ENCODE results near the gene TFB2M. TPM values are rescaled to one million over a fixed set of nuclear protein-coding genes. Genes with fewer than 3 reads are reported as not detected.

Gene TFB2M, protein sequence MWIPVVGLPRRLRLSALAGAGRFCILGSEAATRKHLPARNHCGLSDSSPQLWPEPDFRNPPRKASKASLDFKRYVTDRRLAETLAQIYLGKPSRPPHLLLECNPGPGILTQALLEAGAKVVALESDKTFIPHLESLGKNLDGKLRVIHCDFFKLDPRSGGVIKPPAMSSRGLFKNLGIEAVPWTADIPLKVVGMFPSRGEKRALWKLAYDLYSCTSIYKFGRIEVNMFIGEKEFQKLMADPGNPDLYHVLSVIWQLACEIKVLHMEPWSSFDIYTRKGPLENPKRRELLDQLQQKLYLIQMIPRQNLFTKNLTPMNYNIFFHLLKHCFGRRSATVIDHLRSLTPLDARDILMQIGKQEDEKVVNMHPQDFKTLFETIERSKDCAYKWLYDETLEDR
- 20.4 and 24.7 TPM in 2 replicates for total RNA-seq

GRCh38 chr1:246566128-246566812 lies at the start of gene TFB2M, which contains the start of gene CNST:
Gene TFB2M (minus strand): TSS chr1:246566261. CDS start chr1:246566138, 123 bp downstream.
Gene CNST (plus strand): TSS chr1:246566456. CDS start chr1:246591563, 25,107 bp downstream.

GRCh38 chr1:246506674-246507481 lies 59.2 kb downstream of the TFB2M start, which contains the start of gene SMYD3:
Gene SMYD3 (minus strand): TSS chr1:246507279.

Other genes starting within 250 kb of the TFB2M start
- 24.8 and 31.5 TPM in 2 replicates for gene SMYD3, start 59.0 kb downstream of the TFB2M start, total RNA-seq
- gene CNST, start 195 bp upstream of the TFB2M start, total RNA-seq: 11.7 and 16.4 TPM in 2 replicates
- 55.9 and 69.1 TPM in 2 replicates for gene SCCPDH, start 158.1 kb upstream of the TFB2M start, total RNA-seq

All from epithelial cell of umbilical artery (primary cell).